Measurements from ENCODE around the gene RIBC2.
"Not testable (repeated sequence)": the region's sequence is repeated elsewhere in the genome, so short reads cannot be mapped to it uniquely, and the experiment has no call there.

Gene RIBC2, protein sequence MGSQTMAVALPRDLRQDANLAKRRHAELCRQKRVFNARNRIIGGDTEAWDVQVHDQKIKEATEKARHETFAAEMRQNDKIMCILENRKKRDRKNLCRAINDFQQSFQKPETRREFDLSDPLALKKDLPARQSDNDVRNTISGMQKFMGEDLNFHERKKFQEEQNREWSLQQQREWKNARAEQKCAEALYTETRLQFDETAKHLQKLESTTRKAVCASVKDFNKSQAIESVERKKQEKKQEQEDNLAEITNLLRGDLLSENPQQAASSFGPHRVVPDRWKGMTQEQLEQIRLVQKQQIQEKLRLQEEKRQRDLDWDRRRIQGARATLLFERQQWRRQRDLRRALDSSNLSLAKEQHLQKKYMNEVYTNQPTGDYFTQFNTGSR

DNA sequence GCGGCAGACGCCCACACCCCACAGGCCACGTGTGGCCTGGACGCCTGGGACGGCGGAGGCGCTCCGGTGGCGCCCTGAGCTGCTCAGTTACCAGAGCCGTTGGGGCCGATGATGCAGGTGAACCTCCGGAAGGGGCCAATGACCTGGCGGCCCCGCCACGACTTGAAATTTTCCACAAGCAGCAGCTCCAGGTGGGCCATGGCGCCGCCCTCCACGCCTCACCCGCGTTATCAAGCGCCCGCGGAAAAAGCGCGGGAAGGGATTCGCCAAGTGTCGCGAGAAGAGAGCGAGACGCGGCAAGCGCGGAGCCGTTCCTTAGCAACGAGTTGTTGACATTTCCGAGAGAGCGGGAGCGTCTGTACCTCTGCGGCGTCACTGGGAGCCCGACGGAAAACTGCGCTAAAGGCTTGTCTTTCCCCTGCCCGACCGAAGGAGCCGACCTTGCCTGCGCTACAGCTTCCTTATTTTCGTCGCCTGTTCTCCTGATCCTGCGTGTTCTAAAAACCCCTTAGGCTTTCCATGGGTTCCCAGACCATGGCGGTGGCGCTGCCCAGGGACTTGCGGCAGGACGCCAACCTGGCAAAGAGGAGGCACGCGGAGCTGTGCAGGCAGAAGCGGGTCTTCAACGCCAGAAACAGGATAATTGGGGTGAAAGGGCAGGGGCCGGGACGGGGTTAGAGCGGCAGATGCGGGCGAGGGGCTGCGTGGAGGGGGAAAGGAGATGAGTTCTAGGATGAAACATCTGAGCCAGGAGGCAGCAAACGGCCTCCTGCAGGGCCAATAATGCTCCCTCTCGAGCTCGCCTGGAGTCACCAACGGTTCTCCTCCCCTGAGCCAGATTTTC lies at the start of gene RIBC2, which contains the start of gene SMC1B:
Gene RIBC2 (plus strand): TSS at position 326 of the 844 bp plus-strand sequence. CDS start 194 bp downstream, at position 520.
Gene SMC1B (minus strand): TSS at position 232 of the 844 bp plus-strand sequence. CDS start 32 bp downstream, at position 200.
- TF ChIP-seq, protein P1, sequence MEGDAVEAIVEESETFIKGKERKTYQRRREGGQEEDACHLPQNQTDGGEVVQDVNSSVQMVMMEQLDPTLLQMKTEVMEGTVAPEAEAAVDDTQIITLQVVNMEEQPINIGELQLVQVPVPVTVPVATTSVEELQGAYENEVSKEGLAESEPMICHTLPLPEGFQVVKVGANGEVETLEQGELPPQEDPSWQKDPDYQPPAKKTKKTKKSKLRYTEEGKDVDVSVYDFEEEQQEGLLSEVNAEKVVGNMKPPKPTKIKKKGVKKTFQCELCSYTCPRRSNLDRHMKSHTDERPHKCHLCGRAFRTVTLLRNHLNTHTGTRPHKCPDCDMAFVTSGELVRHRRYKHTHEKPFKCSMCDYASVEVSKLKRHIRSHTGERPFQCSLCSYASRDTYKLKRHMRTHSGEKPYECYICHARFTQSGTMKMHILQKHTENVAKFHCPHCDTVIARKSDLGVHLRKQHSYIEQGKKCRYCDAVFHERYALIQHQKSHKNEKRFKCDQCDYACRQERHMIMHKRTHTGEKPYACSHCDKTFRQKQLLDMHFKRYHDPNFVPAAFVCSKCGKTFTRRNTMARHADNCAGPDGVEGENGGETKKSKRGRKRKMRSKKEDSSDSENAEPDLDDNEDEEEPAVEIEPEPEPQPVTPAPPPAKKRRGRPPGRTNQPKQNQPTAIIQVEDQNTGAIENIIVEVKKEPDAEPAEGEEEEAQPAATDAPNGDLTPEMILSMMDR (IDR thresholded peaks at IDR 0.05) = no peak
- H3K4me1 ChIP-seq = peaks cover 0 to 12% (median 9%) of the 10 kb centered on the region in 4 donors
- peaks cover 0 to 6% of the 10 kb centered on the region in 2 donors for H3K27me3 ChIP-seq
- no peaks in the 10 kb centered on the region for H3K36me3 ChIP-seq
- DNase-seq = peak; percentile 49 to 76
- H3K27ac ChIP-seq = peak within 1 kb of the TSS in 1 of 2 donors; percentile 23
- intact Hi-C loops (cut with DNase I; ENCODE audit: low total_unique reads) = no loop called here
- no peaks in the 10 kb centered on the region for H3K9me3 ChIP-seq
- H3K4me3 ChIP-seq = peak within 1 kb of the TSS; percentile 34 to 51

DNA sequence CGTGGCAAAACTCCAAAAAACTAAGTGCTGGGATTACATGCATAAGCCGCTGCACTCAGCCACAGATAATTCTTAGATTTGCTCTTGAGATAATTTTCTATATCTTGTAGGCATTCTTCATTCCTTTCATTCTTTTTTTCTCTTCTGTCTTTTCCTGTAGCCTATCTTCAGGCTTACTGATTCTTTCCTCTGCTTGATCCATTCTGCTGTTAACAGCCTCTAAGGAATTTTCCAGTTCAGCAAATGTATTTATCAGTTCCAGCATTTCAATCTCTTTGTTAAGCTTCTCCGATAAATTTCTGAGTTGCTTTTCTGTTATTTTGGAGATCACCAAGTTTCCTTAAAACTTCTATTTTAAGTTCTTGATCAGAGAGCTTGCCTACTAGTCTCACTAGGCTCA lies 46.8 kb upstream of the RIBC2 start:
- intact Hi-C loops (cut with DNase I; ENCODE audit: low total_unique reads) = no loop called here
- peaks cover 0 to 3% of the 10 kb centered on the region in 2 donors for H3K27me3 ChIP-seq
- no peak overlapping the region for H3K27ac ChIP-seq
- TF ChIP-seq, protein P1 (IDR thresholded peaks at IDR 0.05) = no peak
- peaks cover 0 to 20% (median 13%) of the 10 kb centered on the region in 3 donors for H3K9me3 ChIP-seq
- peaks cover 0 to 4% (median 0%) of the 10 kb centered on the region in 3 donors for H3K36me3 ChIP-seq
- DNase-seq = no peak
- no peaks in the 10 kb centered on the region for H3K4me1 ChIP-seq
- no peak overlapping the region for H3K4me3 ChIP-seq

- H3K36me3 ChIP-seq; H3K4me1 ChIP-seq; H3K4me3 ChIP-seq; H3K27ac ChIP-seq; DNase-seq; intact Hi-C loops (cut with DNase I; ENCODE audit: low total_unique reads); H3K9me3 ChIP-seq; H3K27me3 ChIP-seq: not testable (repeated sequence)
These were observed 39.9 kb upstream of the RIBC2 start for GRCh38 chr22:45373592-45373991.

GRCh38 chr22:45376009-45376408 lies 37.5 kb upstream of the RIBC2 start:
- intact Hi-C loops (cut with DNase I; ENCODE audit: low total_unique reads) = no loop called here
- Histone ChIP-seq H3K27me3 (no peaks in the 10 kb centered on the region), H3K36me3 (no peaks in the 10 kb centered on the region), H3K4me3 (no peak overlapping the region), H3K4me1 (no peaks in the 10 kb centered on the region), H3K9me3 (no peaks in the 10 kb centered on the region), H3K27ac (no peak overlapping the region)
- TF ChIP-seq, protein P1 (IDR thresholded peaks at IDR 0.05) = no peak
- no peak for DNase-seq

- Histone ChIP-seq H3K27me3 (no peaks in the 10 kb centered on the region), H3K36me3 (no peaks in the 10 kb centered on the region), H3K27ac (no peak overlapping the region), H3K4me1 (no peaks in the 10 kb centered on the region), H3K4me3 (no peak overlapping the region), H3K9me3 (no peaks in the 10 kb centered on the region)
- intact Hi-C loops (cut with DNase I; ENCODE audit: low total_unique reads) = no loop called here
- DNase-seq = peak in 1 of 2 donors; percentile 76
- TF ChIP-seq, protein P1 (IDR thresholded peaks at IDR 0.05) = no peak
These were observed 36.8 kb upstream of the RIBC2 start for GRCh38 chr22:45376703-45377102.
